Sciatic nerve (tissue), 2 donors: Measurements from ENCODE around the gene ZNF394. TPM values are rescaled to one million over a fixed set of nuclear protein-coding genes. Genes with fewer than 3 reads are reported as not detected.

Experiments used
- ATAC-seq: fragments of 200-7000 bp; cut with Tn5 transposase; one replicate; pipeline ENCODE4 v1.9.1; 2020; ENCODE audit warnings: mild to moderate bottlenecking, moderate library complexity
- DNase-seq: peaks from one replicate; pipeline ENCODE4 v3.0.0-alpha.2; 2020; ENCODE audit warnings: low spot score
- intact Hi-C: fragments of 100-400 bp; cut with DNase I; formaldehyde crosslinking; loops from one replicate; pipeline ENCODE4 v1.14.2; 2022
- total RNA-seq: library from RNA; stranded (reverse); fragmentation: NEBNext Ultra II Directional; extraction: Animal tissue kit (Norgen Biotek cat#: 25700); gene quantifications from one replicate; pipeline ENCODE4 v1.2.1, GENCODE V29; 2021
- donor health status: DM: no; HTN: no; CAD: no.
- donor health status: DM: no; HTN: no; CAD: no.

Gene ZNF394
- total RNA-seq, 1 donor from 2014 or later: 38.8 TPM

DNA sequence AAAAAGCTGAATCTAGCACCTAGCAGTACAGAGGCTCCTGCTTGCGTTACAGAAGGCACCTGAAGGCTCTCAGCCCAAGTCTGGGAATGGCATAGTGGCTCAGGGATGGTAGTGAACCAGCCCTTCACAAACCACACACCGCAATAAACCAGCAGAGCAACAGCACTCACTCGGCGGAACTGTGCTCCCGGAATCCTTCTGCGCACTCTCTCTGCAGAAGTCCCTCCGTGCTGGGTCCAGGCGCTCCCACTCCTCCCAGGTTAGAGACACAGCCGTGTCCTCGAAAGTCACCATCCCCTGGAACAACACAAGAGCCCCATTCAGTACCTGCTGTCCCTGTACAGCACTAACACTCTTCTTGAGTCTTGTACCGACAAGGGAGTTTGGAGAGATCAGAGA, 1.5 kb downstream of the ZNF394 start:
- intact Hi-C loops: no loop called here
- ATAC-seq (no peak), DNase-seq (no peak)

DNA sequence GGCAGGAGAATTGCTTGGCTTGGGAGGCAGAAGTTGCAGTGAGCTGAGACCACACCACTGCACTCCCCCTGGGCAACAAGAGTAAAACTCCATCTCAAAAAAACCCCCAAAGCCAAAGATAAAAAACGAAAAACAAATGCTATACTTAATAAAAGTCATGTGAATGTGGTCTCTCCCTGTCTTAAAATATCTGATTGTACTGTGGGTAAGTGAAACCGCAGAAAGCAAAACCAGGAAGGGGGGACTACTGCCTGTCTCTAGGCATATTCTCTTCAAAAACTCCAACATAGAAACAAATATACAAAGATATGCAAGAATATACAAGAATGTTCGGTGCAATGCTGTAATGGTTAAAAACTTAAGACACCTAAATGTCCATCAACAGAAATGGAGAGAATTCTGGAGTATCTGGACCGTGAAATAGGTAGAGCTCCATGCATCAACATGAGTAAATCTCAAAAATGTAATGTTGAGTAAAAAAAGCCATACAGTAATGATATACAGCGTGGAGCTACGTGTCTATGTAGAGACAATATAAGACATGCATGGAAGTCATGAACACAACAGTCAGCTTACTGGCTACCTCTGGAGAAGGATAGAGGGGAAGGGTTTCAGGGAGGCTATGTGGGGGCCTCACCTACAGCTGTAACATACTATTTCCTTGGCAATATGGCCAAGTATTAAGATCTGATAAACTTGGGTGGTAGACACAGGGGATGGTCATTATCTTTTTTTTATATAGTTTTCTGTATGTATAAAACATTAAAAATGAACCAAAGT, 2.1 kb downstream of the ZNF394 start:
- intact Hi-C loops: no loop called here
- ATAC-seq (no peak), DNase-seq (no peak)

DNA sequence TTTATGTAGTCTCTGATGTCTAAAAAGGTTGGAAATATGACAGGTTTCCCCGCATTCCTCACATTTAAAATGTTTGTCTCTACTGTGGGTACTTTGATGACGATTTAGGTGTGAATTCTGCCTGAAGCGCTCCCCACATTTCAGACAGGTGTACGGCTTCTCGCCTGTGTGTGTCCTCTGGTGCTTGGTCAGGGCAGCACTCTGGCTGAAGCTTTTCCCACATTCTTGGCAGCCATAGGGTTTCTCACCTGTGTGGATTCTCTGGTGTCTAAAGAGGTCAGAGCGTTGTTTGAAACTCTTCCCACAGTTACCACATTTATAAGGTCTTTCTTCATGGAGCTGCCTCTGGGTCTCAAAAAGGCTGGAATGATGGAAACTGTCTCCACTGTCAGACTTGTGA, 6.3 kb downstream of the ZNF394 start:
- DNase-seq (no peak), ATAC-seq (no peak)
- intact Hi-C loops: no loop called here

DNA sequence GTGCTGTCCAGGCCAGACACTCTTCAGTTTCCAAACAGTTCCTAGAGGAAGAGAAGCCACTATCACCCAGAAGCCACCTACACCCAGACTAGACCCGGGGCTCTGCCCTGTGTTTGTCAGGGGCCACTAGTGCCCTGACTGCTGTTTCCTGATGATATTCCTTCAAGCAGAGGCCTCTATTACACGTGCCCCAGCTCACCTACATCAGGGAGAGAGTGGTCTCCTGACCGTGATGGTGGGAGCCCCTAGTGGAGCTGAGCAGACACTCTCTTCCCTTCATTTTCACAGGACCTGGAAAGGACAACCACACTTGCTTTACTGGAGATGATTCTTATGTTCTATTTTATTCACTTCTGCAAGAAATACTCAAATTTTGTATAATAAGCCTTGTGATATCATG, 9.2 kb downstream of the ZNF394 start:
- DNase-seq (no peak), ATAC-seq (no peak)
- intact Hi-C loops: no loop called here

DNA sequence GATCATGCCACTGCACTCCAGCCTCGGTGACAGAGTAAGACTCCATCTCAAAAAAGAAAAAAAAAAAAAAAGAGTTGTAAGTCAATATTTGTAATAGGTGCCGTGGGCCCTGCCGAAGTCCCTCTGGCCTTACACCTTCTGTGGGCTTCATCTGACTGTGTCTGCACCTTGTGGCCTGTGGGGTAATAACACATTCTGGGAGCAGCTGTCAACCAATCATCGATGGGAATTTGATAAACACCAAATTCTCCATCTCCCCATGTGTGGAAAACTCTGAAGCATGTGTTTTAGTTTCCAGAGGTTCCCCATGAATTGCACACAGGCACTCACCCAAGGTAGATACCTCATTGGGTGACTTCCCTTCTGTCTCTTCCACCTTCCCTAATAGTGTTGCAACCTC, 10.8 kb downstream of the ZNF394 start:
- DNase-seq (no peak), ATAC-seq (no peak)
- intact Hi-C loops: loop anchor here (5.0 kb wide), 1 partner anchor 348 kb away; no protein-coding TSS in a partner anchor

DNA sequence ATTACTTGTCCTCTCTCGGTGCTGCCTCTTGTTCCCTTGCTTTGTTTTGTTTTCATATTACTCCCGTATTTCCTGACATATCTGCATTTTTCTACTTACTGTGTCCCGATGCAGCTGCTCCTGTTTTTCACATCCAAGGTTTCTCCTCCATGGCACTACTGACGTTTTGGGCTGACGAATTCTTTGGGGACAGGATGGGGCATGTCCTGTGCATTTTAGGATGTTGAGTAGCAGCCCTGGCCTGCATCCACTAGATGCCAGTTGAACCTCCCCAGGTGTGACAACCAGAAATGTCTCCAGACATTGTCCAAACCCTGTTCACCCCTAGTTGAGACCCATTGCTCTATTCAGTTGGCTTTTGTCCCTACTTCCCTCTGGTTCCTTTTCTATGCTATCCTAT, 15.0 kb downstream of the ZNF394 start:
- intact Hi-C loops: loop anchor here (5.0 kb wide), 1 partner anchor 352 kb away; no protein-coding TSS in a partner anchor
- DNase-seq: no peak

DNA sequence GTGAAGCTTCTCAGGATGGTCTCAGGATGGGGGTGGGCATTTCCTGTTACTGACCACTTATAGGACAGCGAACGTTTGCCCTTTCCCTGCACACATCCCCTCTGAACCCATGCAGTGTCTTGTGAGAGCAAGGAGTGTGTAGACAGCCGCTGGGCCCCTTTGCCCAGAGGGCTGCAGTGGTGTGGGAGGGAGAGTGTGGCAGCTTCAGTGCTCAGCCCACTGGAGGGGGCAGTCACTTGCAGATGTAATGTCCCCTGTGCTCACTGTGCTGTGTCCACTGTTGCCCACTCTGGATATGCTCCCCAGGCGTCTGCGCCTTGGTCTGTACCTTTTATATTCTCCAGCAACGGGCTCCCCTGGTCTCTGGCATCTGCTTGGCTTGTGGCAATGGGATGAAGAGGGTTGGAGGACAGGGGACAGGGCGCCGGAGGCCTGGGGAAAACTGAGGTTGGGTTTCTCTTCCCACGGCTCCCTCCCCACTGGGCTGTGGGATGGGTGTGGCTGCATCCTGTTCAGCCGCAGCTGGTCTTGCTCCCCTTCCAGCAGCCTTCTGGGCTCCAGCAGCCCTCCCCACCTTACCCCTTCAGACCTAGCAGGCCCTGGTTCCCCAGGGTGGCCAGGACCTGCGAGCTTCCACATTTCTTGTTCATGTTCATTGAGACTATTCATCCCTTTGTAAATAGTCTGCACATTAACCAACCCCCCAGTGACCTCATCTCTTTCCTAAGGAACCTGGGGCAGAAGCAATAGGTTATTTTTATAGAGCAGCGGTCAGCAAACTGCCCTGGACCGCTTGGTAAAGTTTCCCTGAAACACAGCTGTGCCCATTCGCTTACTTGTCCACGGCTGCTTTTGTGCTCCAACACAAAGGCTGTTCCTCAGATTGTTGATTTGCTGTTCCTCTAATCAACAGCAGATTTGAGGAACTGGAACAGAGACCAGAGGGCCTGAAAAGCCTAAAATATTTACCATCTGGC, 21.3 kb downstream of the ZNF394 start:
- no peak for DNase-seq
- ATAC-seq: peak; percentile 41
- intact Hi-C loops: no loop called here

More for the DNA sequence above, 15.0 kb downstream of the ZNF394 start:
- no peak for ATAC-seq

DNA sequence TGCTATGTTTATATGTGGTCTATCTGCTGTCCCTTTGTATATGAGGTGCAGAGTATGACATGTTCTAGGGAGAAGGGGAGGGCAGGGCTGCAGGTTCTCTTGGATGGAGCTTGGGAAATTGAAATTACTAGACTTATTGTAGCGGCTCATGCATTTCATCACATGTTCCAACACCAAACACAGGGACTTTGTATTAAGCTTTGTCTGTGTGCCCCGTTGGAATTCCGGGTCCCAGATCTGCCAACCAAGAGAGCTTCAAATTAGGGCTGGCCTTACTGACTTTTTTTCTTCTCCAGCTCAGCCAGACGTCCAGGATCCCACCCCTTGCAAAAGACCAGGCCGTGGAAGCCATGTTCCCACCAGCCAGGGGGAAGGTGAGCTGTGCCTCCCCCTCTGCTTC, 24.0 kb downstream of the ZNF394 start:
- ATAC-seq: no peak
- intact Hi-C loops: no loop called here
- no peak for DNase-seq

DNA sequence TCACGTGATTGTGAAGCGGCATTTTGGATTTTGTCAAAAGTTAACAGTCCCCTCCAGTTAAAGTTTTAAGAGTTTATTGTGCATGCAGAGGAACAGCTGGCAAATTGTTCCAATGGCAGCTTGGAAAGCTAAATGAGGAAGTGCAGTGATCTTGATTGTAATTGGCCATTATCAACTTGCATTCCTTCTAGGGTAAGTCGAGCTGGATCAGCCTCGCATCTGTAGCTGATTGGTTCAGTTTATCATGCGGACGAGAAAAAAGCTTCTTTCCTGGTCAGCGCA, 26.8 kb downstream of the ZNF394 start:
- DNase-seq: no peak
- intact Hi-C loops: no loop called here
- no peak for ATAC-seq

DNA sequence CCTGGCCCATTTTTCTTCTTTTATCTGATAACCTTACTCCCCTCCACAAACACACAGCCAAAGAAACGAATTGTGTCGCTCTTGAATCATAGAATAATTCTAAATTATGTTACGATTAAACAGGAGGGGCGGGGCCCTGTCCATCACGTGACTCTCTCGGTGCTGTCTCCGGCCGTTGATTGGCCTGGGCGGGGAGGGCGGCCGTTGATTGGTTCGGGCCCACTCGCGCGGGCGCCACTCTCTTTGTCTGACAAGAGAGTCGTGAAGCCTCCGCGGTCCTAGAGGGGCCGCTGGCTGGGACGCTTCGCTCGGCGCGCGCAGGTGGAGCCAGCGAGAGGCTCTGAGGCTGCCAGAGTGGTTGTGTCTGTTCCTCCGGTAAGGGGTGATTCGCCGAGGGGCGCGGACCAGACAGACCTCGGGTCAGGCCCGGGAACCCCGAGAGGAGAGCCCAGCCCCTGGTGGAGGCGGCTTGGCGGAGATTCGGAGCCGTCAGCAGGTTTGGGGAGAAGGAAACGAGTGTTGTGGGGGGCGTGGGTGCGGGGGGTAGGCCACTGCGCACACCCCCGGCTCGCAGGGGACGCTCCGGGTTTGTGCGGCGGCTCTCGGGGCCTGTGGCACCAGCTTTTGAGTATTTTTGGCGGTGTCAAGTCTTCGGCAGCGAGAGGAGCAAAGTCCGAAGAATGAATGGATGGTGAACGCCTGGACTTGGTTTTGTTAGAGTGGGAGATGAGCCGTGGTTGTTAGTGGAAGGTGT, 27.3 kb downstream of the ZNF394 start, which contains the start of gene ZNF789:
ZNF789 (plus strand) TSS at position 330 of the 754 bp plus-strand sequence. CDS start 3,567 bp downstream, outside the sequence.
- DNase-seq: peak; percentile 98
- intact Hi-C loops: no loop called here
- peak; percentile 99 for ATAC-seq

DNA sequence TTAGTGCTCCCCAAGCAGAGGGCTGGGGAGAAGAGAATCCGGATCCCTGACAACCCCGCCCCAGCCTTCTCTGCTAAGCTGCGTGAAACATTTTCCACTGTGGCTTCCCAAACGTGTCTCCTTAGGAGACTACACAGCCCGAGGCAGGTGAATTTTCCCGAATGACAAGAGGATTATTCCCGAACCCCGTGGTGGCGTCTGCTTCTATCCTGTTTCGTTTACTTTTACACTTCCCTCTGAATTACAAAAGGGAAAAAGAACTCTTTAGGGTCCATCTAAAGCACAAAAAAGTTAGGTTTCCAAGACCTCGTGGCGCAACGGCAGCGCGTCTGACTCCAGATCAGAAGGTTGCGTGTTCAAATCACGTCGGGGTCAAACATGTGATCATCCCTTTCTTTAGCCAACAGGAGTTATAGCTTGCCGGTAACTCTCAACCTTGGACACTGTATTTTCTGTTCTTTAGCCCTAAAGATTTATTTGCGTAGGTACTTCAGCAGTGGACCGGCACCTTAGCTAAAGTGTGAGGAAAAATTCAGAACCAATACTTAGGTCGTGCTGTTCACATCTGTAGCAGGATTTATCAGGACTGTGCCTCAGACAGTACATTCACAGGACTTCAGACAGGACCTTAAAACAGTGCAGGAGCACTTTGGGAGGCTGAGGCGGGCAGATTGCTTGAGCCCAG, 30.6 kb downstream of the ZNF394 start:
- intact Hi-C loops: no loop called here
- no peak for ATAC-seq
- DNase-seq: no peak

DNA sequence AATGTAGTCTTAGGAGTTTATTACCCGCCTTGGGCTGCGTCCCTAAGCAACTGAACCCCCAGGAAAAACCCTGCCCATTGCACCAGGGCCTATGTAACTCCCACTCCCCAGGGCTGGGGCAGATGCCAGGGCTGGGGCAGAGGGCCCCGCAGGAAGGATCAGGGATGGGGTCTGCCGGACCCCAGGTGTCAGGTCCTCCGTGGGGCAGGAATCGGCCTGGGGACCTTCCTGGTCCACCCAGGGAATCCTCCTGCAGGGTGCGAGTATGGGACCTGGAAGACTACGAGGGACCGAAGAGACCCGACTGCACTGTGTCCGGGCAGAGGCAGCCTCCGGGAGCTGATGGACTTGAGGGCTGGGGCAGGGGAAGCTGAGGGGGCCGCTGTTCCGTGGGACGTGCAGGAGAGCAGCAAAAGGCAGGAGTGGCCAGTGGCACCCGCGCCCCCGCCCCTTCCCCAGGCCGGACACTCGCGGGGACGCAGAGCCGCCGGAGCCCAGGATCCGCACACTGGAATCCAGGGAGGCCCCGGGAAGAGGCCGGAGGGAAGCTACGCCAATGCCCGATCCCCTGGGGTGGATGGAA, 31.7 kb downstream of the ZNF394 start:
- ATAC-seq: no peak
- intact Hi-C loops: no loop called here
- DNase-seq: no peak

DNA sequence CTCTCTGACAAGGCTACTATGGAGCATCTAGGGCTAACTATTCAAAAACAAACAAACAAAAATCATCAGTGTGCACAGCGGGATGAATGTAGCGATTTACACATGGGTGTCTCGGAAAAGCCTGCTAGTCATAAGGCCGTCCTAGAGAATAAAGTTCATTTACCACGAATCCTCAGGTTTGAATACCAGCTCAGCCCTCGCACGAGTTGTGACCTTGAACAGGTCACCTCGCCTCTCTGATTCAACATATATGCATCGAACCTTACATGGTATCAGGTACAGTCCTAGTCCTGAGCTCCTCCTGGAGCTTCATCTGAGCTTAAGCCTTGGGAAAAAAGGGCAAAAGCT, 34.7 kb downstream of the ZNF394 start:
- DNase-seq (no peak), ATAC-seq (no peak)
- intact Hi-C loops: no loop called here

DNA sequence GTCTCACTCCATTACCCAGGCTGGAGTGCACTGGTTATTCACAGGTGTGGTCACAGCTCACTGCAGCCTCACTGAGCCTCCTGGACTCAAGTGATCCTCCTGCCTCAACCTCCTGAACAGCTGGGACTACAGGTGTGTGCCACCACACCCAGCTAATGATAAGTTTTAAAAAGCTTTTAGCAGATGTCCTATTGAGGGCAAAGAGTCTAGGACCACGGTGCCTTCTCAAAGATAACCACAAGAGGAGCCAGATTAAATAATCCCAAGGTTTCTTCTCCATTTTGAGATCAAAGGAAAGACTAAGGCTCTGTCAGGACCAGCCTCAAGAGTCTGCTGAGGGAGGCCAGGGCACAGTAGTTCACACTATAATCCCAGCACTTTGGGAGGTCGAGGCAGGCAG, 38.9 kb downstream of the ZNF394 start:
- DNase-seq (no peak), ATAC-seq (no peak)
- intact Hi-C loops: no loop called here

DNA sequence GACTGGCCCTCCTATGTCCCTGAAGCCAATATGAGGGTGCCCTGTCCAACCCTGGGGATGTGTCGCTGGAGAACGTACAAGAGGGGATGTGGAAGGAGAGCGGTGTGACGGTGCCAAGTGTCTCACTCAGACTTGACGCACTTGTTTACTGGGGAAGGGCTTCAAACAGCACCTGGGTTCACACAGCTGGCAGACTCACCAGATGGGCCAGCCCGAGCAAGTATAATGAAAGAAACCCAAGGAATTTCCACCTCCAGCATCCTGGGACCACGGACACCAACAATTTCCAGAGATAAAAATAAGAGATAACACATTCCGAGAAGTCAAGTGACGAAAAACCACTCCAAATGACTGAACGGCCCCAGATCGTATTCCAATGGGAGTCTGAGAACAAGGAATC, 39.4 kb downstream of the ZNF394 start:
- intact Hi-C loops: no loop called here
- ATAC-seq: no peak
- no peak for DNase-seq

DNA sequence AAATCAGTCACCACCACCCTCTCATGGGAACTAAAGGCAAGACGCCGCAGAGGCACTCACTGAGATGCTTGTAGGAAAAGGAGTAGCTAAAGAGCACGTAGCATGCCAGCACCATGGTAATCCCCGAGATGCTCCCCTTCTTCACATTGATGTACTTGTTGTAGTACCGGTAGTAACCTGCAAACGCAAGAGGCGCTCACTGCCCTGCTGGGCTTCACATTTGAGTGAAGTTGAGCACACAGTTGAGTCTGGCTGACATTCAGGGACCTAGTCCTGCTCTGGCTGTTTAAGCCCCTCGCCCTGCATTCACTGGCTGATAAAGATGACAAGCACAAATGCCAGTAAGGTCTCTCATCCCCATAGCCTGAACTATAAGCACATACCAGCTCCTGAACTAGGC, 41.0 kb downstream of the ZNF394 start:
- ATAC-seq (no peak), DNase-seq (no peak)
- intact Hi-C loops: no loop called here

DNA sequence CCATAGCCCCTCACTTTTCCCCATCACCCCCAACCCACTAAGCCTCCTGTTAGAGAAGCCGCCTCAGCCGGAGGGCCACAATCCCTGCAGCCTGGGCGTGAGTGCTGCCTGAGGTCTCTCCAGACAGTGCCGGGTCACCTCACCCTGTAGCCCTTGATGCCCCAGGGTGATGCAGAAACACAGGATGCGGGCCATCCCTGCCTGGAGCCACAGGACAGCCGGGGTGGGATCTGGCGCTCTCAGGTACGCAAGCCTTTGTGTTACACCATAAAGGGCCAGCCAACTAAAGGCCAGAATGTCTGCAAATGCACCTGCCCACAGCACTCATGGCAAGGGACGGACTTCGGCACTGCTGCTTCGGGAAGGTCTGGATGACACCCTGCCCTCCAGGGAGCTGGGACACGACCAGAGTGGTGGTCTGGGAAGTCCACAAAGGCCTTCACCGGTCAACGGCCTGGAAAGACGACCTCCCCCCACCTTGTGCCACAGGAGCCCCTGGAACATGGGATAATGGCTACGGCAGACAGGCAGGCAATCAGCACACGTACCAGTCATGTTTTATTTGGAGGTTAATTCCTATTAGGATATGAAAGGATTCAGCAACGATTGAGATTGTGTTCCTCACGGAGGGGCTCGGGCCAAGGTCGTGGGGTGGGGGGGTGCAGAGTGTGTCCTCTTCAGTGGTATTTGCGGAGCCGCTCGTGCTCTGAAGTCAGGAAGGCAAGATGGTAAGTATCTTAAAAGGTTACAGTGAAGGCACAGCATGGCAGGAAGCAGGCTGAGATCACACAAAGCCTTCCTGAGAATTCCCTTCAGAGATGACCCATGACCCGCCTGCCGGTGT, 42.2 kb downstream of the ZNF394 start:
- ATAC-seq: peak; percentile 12
- intact Hi-C loops: no loop called here
- no peak for DNase-seq
